Measurements from ENCODE around the gene COPS7A. TPM values are rescaled to one million over a fixed set of nuclear protein-coding genes. Genes with fewer than 3 reads are reported as not detected.
A peak's percentile ranks its signal among the peaks of the same experiment; 100 is the strongest.

The COPS7A gene
- total and polyA plus RNA-seq, 9 of the 15 experiments (the other 6 are each of a cell fraction or from before 2014, with no cell fraction given): 12.7 to 36.0 (median 24.3) TPM

- TF ChIP-seq STAT6 (CRISPR knock-in tag; IDR thresholded peaks at IDR 0.05) (no peak), CBX5 (IDR thresholded peaks at IDR 0.05; ENCODE audit: borderline replicate concordance, low read depth) (no peak), MTA2 (IDR thresholded peaks at IDR 0.05; ENCODE audit: low read depth) (peak; percentile 99), BRD9 (IDR thresholded peaks at IDR 0.05; ENCODE audit: low read depth, partially characterized antibody) (peak; percentile 37), ZNF253 (CRISPR knock-in tag; conservative IDR thresholded peaks at IDR 0.05) (no peak), ZNF232 (CRISPR knock-in tag; IDR thresholded peaks at IDR 0.05) (no peak), ZNF143 (CRISPR knock-in tag; IDR thresholded peaks at IDR 0.05) (no peak), SNAPC5 (CRISPR knock-in tag; IDR thresholded peaks at IDR 0.05) (no peak), ZNF197 (CRISPR knock-in tag; IDR thresholded peaks at IDR 0.05; ENCODE audit: low read depth) (no peak), CBX2 (IDR thresholded peaks at IDR 0.05; ENCODE audit: insufficient read depth, low read length, poor library complexity, severe bottlenecking) (no peak), ZNF280A (IDR thresholded peaks at IDR 0.05; ENCODE audit: low read depth, partially characterized antibody) (no peak), PREB (CRISPR knock-in tag; IDR thresholded peaks at IDR 0.05) (no peak), ARID2 (IDR thresholded peaks at IDR 0.05) (no peak), RAD51 (IDR thresholded peaks at IDR 0.05; ENCODE audit: borderline replicate concordance, low read depth) (no peak), ZBTB17 (CRISPR knock-in tag; IDR thresholded peaks at IDR 0.05) (no peak), RFX7 (CRISPR knock-in tag; IDR thresholded peaks at IDR 0.05) (no peak), BDP1 (IDR thresholded peaks at IDR 0.05; ENCODE audit: insufficient read depth, insufficient read length) (no peak), PCBP1 (IDR thresholded peaks at IDR 0.05; ENCODE audit: low read depth, low read length, poor library complexity, severe bottlenecking) (no peak), SFPQ (IDR thresholded peaks at IDR 0.05; ENCODE audit: low read depth, low read length) (no peak)
Observed at GRCh38 chr12:6765048-6765633, 41.3 kb downstream of the COPS7A start (continued).

Measured in K562 (cell line).